HG02798 (cell line): ENCODE data around the gene KLHL33.

Experiments used
- ATAC-seq: cut with Tn5 transposase; IDR thresholded peaks from one replicate; pipeline ENCODE4 v1.9.1; 2021; ENCODE audit warnings: mild to moderate bottlenecking; ENCODE audit not compliant: unreplicated experiment, poor library complexity

Gene KLHL33

DNA sequence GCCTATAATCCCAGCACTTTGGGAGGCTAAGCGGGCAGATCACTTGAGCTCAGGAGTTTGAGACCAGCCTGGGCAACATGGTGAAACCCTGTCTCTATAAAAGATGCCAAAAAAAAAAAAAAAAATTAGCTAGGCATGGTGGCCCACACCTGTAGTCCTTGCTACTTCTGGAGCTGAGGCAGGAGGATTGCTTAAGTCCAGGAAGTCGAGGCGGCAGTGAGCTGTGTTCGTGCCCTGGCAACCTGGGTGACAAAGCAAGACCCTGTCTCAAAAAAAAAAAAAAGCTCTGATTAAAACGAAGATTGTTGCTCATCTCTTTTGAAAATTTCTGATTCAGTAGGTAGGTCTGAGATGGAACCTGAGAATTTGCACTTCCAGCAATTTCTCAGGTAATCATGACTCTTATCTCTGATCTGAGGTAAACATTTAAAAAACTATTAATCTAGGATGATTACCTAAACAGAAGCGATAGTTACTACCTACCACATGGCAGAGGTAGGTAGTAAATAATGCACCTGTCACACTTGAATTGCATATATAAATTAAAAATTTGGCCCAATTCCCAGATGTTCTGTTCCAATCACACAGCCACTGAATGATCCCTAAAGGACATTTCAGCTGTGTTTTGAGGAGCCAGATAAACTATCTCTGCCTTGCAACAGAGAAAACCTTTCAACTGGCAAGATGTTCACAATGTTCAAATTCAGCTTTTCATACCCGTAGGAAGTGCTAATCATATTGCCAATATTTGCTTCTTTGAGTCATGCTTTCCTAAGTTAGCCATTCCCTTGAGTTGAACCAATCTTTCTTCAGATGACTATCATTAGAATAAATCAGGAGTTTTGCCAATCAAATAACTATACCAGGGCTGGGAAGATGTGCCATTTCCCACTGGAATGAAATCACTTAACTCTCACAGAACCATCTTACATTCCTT, 18.4 kb downstream of the KLHL33 start:
- no peak for ATAC-seq

DNA sequence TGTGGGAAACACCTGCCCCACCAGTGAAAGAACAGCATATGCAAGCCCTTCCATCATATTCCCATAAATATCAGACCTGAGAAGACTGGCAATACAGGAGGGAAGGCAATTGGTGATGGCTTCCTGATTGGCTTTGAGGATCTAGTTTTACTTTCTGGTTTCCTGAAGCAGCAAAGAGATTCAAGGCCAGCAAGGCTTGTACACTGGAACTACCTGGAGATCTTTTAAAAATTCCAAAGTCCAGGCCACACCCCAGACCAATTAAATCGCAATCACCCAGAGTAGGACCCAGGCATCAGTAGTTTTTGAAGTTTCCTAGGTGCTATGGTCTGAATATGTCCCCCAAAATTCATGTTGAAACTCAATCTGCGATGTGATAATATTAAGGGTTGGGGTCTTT, 19.7 kb downstream of the KLHL33 start:
- no peak for ATAC-seq

DNA sequence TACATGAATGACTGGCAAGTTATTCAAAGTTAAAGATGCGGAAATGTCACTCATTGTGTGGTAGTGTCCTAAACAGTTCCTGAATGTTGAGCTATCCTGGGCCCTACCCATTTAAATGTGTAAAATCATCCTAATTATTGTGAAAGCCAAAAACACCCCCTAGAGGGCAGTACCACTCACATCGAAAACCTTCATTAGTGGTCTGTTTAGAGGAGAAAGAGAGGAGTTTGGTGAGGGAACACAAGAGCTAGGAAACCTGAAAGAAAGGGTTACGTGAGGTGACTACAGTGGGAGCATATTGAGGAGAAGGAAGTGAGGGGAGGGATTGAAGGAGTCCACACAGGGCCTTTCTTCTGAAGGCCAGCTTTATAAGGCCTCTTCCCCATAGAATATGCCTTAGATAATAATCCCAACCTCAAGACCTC, 20.2 kb downstream of the KLHL33 start:
- peak; percentile 46 for ATAC-seq

DNA sequence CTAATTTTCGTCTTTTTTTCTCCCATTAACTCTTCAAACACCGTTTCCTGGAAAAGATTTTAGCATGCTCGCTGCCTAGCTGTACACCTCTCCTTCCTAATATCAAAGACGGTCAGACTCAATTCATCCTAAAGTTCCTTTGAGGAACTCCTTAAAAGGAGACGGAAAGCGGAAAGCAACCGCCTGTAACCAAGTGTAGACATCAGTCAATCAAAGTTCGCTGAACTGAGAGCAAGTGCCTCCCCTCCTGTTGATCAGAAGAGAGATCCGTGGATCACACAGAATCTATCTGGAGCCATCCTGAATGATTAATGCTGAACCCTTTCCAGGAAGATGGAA, 22.3 kb downstream of the KLHL33 start:
- peak; percentile 38 for ATAC-seq

DNA sequence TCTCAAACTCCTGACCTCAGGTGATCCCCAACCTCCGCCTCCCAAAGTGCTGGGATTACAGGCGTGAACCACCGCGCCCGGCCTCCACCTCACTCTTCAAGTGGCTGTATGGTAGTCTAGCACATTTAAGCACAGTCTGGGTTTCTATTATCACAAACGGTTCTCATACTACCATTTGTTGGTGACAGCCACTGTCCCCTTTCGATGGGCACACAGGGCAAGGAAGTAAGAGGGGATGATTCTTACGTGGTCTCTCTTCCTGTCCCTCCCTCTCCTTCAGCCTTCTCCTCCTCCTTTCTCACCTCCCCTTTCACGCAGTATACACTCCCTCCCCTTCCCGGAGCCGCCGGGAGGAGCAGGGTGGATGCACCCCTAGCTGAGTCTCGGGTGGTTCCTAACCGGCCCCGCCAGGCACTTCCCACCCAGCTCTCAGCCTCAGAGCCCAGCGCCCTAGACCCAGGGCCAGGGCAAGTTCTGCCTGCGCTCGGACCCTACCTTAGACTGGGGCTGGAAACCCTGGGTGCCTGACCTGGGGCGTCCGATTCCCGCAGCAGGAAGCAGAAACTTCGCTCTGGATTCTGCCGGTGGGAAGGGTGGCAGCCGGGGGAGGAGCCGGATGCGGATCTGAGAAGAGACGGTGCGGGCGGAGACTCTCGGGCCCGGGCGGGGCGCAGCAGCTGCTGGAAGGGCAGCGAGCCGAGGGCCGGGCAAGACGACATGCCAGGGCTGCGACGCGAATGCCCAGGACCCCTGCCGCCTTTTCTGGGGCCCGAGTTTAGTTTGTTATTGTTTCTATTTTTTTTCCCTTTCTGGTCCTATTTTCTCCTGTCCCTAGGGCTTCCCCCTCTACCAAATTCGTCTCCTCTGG, 22.9 kb downstream of the KLHL33 start, which contains the start of gene TEP1:
Gene TEP1, minus strand, starts transcription at position 626 of the 868 bp plus-strand sequence. CDS start 5,062 bp downstream, outside the sequence.
- peak; percentile 79 for ATAC-seq

DNA sequence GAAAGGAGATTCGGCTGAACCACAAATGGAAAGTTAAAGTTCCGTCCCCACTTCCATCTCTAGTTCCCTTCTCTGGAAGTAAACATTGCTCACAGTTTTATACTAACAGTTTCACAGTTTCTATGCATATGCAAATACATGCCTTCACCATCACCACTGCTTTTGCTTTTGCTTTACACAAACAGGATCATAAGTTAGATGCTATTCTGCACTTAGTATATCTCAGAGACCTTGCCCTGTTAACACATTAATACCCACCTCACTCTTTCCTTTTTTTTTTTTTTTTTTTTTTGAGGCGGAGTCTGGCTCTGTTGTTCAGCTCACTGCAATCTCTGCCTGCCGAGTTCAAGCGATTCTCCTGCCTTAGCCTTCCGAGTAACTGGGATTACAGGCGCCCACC, 23.6 kb downstream of the KLHL33 start:
- ATAC-seq = peak; percentile 63

DNA sequence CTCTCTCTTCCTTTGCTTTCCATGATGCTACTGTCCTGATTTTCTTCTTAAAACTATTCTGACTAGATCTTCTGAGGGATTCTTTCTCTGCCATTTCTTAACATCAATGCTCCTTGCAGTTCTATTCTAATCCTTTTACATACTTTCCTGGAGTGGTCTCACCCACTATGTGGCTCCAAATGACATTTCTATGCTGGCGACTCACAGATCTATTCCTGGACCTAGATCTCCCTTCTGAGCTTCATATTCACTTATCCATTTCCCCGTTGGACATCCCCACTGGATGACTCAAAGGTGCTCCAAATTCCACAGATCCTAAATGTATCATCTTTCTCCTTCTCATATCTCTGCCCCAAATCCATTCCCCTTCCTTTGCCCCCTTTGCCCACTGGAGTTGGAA, 26.7 kb downstream of the KLHL33 start:
- no peak for ATAC-seq

DNA sequence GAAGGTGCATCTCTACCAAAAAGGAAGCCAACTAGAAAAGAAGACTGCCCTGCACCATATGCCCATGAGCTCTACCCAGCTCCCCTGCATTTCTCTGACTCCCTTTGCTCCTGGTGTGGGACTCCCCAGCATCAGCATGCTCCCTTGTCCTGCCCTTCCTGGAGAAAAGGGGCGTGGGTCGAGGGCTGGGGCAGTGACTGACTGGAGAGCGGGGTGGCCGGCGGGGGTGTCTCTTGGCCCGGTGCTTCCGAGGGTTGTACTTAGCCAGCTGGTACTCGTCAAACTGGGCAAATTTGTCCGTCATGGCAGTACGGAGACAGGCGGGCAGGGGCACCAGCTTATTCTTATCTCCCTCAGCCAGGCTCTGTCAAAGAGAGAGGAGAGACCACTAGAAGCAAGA, 32.4 kb downstream of the KLHL33 start:
- ATAC-seq = no peak

DNA sequence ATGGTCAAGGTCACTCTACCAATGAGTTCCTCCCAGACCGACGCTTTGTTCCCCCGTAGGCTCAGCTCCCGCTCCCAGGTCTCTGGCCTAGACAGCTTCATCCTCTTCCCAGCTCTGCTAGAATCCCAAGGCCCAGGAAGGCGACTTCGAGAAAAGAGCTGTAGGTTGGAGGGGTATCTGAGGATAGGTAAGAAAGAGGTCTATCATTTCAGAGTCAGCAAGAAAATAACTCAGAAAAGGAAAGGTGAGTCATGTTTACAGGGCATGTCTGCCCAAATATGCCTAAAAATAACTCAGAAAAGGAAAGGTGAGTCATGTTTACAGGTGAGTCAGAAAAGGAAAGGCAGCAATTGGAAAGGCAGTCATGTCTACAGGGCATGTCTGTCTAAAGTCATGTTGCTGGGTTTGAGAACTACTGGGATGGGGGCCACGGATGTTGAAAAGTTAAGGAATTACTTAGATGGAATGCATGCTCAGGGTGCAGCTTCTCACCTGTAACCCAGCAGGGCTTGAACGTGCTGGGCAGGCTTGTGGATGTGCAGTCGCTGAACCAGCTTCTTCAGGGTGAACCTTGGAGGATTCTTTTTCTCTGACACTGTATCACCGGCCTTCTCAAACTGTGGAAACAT, 34.9 kb downstream of the KLHL33 start:
- peak; percentile 56 for ATAC-seq

DNA sequence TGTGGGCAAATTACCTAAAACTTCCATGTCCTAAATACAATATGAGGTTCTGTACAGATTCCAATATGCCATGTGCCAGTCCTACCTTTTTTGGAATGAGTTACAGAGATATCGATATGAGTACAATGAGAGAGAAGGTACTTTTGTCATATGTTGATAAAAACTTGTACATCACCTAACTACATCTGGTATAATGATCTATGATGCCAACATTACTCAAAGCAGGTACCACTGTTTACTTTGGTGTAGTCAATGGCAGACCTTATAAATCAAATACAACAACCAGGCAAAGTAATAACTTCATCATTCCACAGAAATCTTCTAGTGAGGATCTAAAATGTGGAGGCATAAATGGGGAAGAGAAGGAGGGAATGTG, 35.4 kb downstream of the KLHL33 start:
- no peak for ATAC-seq

DNA sequence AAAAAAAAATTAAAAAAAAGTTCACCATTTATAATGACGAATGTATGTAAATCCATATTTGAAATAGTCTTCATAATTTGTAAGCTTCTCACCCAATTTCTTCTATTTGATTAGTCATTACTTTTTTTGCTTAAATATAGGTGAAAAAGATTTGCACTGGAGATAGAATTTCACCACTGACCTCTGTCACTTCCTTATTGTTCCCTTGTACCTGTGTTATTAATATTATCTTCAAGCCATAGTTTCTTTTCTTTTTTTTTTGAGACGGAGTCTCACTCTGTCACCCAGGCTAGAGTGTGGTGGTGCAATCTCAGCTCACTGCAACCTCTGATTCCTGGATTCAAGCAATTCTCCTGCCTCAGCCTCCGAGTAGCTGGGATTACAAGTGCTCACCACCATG, 38.5 kb downstream of the KLHL33 start:
- no peak for ATAC-seq

DNA sequence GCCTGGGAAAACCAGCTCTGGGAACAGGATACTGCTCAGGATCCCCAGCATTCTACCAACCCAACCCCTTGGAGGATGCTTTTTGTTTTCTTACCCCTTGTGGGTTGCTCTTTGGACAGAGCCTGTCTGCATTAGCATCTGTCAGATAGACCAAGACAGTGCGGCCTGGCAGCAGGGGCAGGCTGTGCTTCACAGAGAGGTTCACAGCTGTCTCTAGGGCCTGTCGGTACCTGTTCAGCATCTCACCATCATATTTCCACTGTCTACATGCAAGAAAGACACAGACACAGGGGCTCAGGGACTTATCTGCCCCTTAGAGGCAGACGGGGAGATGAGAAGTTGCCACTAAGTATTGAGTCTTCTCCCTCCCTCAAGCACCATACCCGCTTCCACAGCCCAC, 44.5 kb downstream of the KLHL33 start:
- ATAC-seq = no peak

DNA sequence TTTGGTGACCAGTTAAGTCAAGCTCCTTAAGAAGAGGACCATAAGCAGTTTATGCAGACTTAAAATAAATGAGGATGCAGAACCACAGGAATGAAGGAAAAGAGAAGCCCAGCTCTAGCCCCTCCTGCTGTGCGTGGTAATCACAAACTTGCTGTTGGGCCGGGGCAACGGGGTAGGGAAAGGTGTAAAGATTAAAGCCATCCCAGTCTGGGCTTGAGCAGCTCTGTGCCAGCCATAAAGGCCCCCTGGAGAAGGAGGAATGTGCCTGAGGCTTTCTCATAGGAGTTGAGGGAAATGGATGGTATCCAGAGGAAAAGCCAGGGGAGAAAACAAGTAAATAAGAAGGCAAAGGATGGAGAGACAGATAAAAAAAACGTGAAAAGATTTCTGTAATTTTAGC, 47.8 kb downstream of the KLHL33 start:
- ATAC-seq = no peak

DNA sequence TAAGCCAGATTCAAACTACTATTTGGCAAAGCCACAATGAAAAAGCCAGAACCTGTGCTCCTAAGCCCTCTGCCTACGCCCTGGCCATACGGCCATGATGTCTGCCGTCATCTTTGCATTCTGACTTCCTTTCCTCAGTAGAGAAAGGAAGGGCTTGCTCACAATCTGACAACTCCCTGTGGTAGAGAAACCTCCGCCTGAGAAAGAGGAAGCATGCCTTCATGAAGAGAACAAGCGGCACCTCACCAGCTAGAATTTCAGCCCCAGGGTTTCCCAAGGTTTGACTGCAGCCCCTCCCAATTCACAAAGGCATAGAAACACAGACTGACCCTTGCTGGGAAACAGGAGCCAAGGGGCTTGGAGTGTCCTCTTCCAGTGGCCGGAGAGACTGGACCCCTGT, 48.4 kb downstream of the KLHL33 start:
- ATAC-seq = no peak

DNA sequence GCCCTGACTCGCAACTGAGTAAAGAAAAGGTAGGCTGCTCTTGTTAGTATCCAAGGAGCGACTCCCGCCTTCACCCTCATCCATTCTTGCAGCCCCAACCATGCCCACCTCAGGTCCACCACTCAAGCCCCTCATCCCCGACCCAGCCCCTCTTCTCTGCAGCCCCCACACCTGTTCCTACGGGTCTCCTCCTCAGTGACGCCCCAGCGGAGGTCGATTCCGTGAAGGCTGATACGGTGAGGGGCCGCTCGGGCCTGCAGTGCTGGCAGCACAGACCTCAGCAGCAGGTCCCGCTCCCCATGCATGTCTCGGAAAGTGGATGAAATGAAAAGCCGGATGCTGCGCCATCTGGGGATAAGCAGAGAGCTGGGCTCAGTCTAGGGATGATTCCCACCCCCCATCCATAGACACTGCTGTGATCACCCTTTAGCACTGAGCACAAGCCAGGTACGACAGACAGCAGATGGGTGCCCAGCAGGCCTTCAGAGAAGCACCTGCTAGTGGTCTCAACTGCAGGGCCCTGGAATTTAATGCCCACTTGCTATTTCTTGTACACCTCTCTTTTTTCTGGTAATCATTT, 49.6 kb downstream of the KLHL33 start:
- no peak for ATAC-seq

DNA sequence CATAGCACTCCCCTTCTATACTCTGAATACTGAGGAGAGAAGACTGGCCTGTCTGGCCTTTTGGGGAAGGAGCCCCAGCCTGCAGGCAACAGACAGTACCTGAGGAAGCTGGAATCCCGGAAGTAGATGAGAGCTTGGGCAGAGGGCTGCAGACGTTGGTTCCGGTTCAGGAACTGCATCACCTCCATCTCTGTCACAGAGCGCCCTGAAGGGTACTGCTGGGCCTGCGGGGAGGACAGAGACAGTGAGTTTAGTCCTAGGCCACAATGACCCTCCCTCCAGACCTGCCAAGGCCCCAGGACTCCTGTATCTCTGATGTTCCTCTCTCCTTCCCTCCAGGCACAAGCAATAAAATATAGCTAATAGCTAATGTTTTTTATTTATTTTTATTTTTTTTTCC, 51.1 kb downstream of the KLHL33 start:
- no peak for ATAC-seq

DNA sequence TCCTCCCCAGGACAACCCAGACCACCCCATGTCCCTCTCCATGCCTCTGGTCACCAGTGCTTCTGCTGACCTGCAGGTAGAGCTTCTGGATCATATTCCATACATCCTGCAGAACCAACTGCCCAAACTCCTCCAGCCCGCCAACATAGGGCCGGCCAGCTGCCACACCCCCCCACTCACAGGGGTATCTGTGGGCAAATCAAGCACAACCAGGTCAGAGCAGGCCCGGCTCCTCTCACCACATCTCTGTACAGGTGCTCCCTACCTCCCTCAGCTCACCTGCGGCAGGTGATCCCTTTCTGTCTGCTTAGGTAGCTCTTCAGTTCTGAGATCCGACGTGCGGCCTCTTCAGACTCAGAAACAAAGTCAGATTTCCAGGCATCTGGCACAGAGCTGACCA, 51.6 kb downstream of the KLHL33 start:
- ATAC-seq = no peak

DNA sequence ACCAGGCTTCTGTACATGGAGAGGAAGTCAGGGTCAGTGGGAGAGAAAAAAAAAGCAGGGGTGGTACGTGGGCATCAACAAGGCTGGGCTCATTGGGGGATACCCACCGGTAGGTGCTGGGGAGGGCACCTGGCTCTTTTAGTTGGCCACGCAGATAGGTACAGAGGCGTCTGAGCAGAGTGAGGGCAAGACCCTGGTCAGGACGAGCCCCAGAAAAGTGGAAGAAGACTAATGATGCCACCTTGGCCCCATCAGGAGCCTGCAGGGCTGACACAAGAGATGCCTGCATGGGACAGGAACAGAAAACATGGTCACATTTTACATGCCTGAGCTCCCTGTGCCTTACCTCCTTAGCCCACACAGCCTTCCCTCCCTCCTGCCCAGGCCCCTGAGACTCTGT, 52.3 kb downstream of the KLHL33 start:
- ATAC-seq = no peak

DNA sequence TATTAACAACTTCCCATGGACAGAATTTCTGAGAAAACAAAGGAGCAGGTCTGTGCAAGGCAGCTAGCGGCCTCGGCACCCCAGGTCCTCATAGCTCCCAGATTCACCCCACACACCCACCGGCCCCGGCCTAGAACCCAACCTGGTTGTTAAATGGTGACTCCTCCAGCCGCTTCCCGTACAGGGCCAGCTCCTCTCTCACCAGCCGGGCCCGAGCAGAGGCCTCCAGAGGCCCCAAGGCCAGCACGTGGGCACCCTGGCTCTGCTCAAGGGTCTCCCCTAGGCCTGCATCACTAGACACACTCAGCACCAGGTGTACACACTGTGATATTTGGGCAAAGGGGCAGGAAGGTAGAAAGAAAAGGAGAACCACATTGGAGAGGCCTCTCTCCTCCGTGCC, 52.9 kb downstream of the KLHL33 start:
- no peak for ATAC-seq

DNA sequence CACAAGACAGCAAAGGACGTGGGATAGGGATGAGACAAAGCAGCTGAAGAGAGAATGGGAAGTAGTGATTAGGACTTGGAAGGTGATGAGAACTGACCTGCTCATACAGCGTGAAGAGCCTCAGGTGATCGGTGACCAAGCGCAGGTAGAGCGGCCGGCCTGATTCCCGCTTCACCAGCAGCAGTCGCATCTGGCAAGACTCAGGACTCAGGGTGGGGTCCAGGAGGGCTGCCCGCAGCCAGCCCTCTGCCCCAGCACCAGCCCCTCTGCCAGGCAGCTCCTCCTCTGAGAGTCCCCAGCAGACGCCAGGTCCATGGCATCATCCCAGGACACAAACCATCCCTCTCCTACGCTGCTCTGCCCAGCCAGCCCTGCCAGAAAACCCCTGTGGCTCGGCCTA, 53.4 kb downstream of the KLHL33 start:
- no peak for ATAC-seq

DNA sequence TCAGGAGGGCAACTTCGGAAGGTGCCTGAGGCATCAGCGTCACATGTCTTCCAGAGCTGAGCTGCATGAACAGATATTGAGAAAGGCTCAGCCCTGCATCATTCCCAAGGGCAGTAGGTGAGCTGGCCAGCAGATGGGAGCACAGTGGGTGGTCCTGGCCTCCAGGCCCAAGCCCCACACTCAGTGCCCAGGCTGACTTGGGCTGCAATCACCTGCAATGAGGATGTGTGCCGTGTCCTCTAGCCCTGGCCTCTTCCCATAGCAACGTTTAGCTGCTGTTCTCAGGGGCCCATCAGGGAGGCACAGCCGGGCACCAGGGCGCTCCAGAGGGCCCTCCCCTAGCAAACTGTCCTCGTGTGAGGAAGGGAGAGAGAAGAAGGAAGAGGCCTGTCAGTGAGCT, 54.6 kb downstream of the KLHL33 start:
- no peak for ATAC-seq
